Transverse colon (tissue), 4 donors: ENCODE measurements around the gene TSPAN9. TPM values are rescaled to one million over a fixed set of nuclear protein-coding genes. Genes with fewer than 3 reads are reported as not detected.

ENCODE experiments used
- DNase-seq: peaks from one replicate; pipeline ENCODE4 v3.0.0-alpha.2; 2019
- H3K27ac ChIP-seq, 4 donors: fragments of 200-600 bp; sonication (generic); 2 replicates each; pipeline ENCODE4 v1.5.1; 2016 to 2018; ENCODE audit warnings: inconsistent platforms in 4 of 4
- H3K27me3 ChIP-seq: fragments of 200-600 bp; sonication (generic); 2 replicates; pipeline ENCODE4 v1.5.1; 2017; ENCODE audit warnings: inconsistent platforms
- H3K36me3 ChIP-seq, 4 donors: fragments of 200-600 bp; sonication (generic); 2 replicates each; pipeline ENCODE4 v1.5.1; 2017 to 2019; ENCODE audit warnings: inconsistent platforms in 4 of 4
- H3K4me1 ChIP-seq, 4 donors: fragments of 200-600 bp; sonication (generic); 2 replicates each; pipeline ENCODE4 v1.5.1; 2017 to 2020; ENCODE audit warnings: inconsistent platforms in 4 of 4
- H3K4me3 ChIP-seq, 4 donors: fragments of 200-600 bp; sonication (generic); 1 replicate in 1 of 4; 2 replicates in 3 of 4; pipeline versions ENCODE4 v1.5.1 to v1.6.1; 2017 to 2019; ENCODE audit warnings: inconsistent platforms in 4 of 4
- H3K9me3 ChIP-seq, 2 donors: fragments of 200-600 bp; sonication (generic); 2 replicates each; pipeline ENCODE4 v1.5.1; 2017 to 2019; ENCODE audit warnings: inconsistent platforms in 2 of 2
- CTCF ChIP-seq, 5 experiments: fragments of 200-600 bp in 3 of 5; fragments of 450-650 bp in 2 of 5; sonication (generic) in 3 of 5; IDR thresholded peaks; 1 replicate in 2 of 5; 2 replicates in 3 of 5; pipeline ENCODE4 v1.5.1; 2016 to 2017; ENCODE audit warnings: antibody characterized with exemption in 5 of 5, inconsistent platforms in 3 of 5, mild to moderate bottlenecking in 2 of 5, moderate library complexity in 1 of 5
- EP300 ChIP-seq: sonication (generic); formaldehyde crosslinking; IDR thresholded peaks from one replicate; pipeline ENCODE4 v1.6.1; 2017; ENCODE audit warnings: antibody characterized with exemption, low read depth
- POLR2A ChIP-seq: fragments of 450-650 bp; IDR thresholded peaks from one replicate; pipeline ENCODE4 v1.6.1; 2016; ENCODE audit warnings: antibody characterized with exemption, mild to moderate bottlenecking, moderate library complexity
- POLR2AphosphoS5 ChIP-seq, 3 donors: sonication (generic); formaldehyde crosslinking; IDR thresholded peaks; one replicate each; pipeline ENCODE4 v1.6.1; 2016; ENCODE audit warnings: antibody characterized with exemption in 3 of 3
- WGBS, 2 donors: methylation state at CpG; one replicate each; pipeline ENCODE4 v1.1.5; 2018; ENCODE audit warnings: low coverage in 1 of 2; 5-methylcytosine and 5-hydroxymethylcytosine counted together
- in situ Hi-C, 4 donors: fragments of 200-750 bp; cut with MboI; loops; one replicate each; pipeline versions ENCODE4 v1.15.0 to v1.15.1; 2017; ENCODE audit warnings: low sequenced_read_pairs in 3 of 4, low pct_ligation_motif_present in 1 of 4, low pct_unique_long_range_greater_than_20kb in 1 of 4
- intact Hi-C: fragments of 100-400 bp; cut with DNase I; formaldehyde crosslinking; loops from one replicate; pipeline ENCODE4 v1.15.1; 2023; ENCODE audit warnings: low total_unique reads
- total RNA-seq, 4 donors: library from RNA; depleted of rRNA; stranded (reverse); fragments of >200 nt; gene quantifications; one replicate each; pipeline ENCODE4 v1.1.0, GENCODE V29; 2016

The TSPAN9 gene
- total RNA-seq, 4 donors from 2014 or later: 4.2 to 9.3 (median 6.1) TPM

GRCh38 chr12:3045494-3045893, 31.7 kb upstream of the TSPAN9 start:
- in situ Hi-C loops (loop anchor here (25.0 kb wide), 1 partner anchor 183 kb away; the partner anchor contains the start of gene TEX52 (in 4 of the 4)), intact Hi-C loops (no loop called here)
- Histone ChIP-seq H3K9me3 (no peaks in the 10 kb centered on the region), H3K4me1 (no peaks in the 10 kb centered on the region), H3K27ac (no peak overlapping the region), H3K4me3 (no peak overlapping the region), H3K27me3 (peaks cover 3% of the 10 kb centered on the region), H3K36me3 (no peaks in the 10 kb centered on the region)
- WGBS, 2 donors: 73 to 89% methylated on average over 2 to 5 of the region's 5 CpGs
- DNase-seq: no peak
- TF ChIP-seq EP300 (no peak), POLR2AphosphoS5 (IDR thresholded peaks at IDR 0.05) (no peak), POLR2A (no peak), CTCF (IDR thresholded peaks at IDR 0.05) (no peak)

- WGBS, 2 donors: 80% methylated on average over 7 of the region's 7 CpGs; no CpG with 5 or more reads in 1 of the 2 donors
- Histone ChIP-seq H3K9me3 (no peaks in the 10 kb centered on the region), H3K4me3 (no peak overlapping the region), H3K36me3 (no peaks in the 10 kb centered on the region), H3K4me1 (no peaks in the 10 kb centered on the region), H3K27ac (no peak overlapping the region), H3K27me3 (peaks cover 3% of the 10 kb centered on the region)
- in situ Hi-C loops: loop anchor here (25.0 kb wide), 1 partner anchor 184 kb away; the partner anchor contains the start of gene TEX52 (in 4 of the 4)
- no peak for TF ChIP-seq EP300
- no peak for TF ChIP-seq POLR2AphosphoS5 (IDR thresholded peaks at IDR 0.05)
- no peak for TF ChIP-seq CTCF (IDR thresholded peaks at IDR 0.05)
- TF ChIP-seq POLR2A: no peak
- intact Hi-C loops: no loop called here
- no peak for DNase-seq
These were observed 31.2 kb upstream of the TSPAN9 start for GRCh38 chr12:3045989-3046388.

- intact Hi-C loops (no loop called here), in situ Hi-C loops (loop anchor here (25.0 kb wide), 1 partner anchor 184 kb away; the partner anchor contains the start of gene TEX52 (in 4 of the 4))
- no peaks in the 10 kb centered on the region for H3K9me3 ChIP-seq
- H3K27me3 ChIP-seq: peaks cover 3% of the 10 kb centered on the region
- no peak overlapping the region for H3K4me3 ChIP-seq
- H3K27ac ChIP-seq: no peak overlapping the region
- 67 to 75% methylated on average over 1 to 15 of the region's 17 CpGs for WGBS, 2 donors
- no peaks in the 10 kb centered on the region for H3K4me1 ChIP-seq
- TF ChIP-seq EP300 (no peak), POLR2AphosphoS5 (IDR thresholded peaks at IDR 0.05) (no peak), CTCF (IDR thresholded peaks at IDR 0.05) (no peak), POLR2A (no peak)
- H3K36me3 ChIP-seq: no peaks in the 10 kb centered on the region
- no peak for DNase-seq
These were observed 30.6 kb upstream of the TSPAN9 start for GRCh38 chr12:3046441-3047200.

- WGBS, 2 donors: 50% methylated on average over 7 to 8 of the region's 8 CpGs
These were observed 29.2 kb upstream of the TSPAN9 start for GRCh38 chr12:3047961-3048360.

More at GRCh38 chr12:3047961-3048360, 29.2 kb upstream of the TSPAN9 start:
- Histone ChIP-seq H3K27me3 (peaks cover 3% of the 10 kb centered on the region), H3K36me3 (no peaks in the 10 kb centered on the region), H3K9me3 (no peaks in the 10 kb centered on the region), H3K4me1 (no peaks in the 10 kb centered on the region), H3K27ac (no peak overlapping the region), H3K4me3 (no peak overlapping the region)
- DNase-seq: no peak
- TF ChIP-seq POLR2A (no peak), EP300 (no peak), POLR2AphosphoS5 (IDR thresholded peaks at IDR 0.05) (no peak), CTCF (IDR thresholded peaks at IDR 0.05) (no peak)
- intact Hi-C loops: no loop called here
- in situ Hi-C loops: loop anchor here (25.0 kb wide), 1 partner anchor 186 kb away; the partner anchor contains the start of gene TEX52 (in 4 of the 4)
